Adrenal gland (tissue), 12 donors: ENCODE results near the gene PRG2. TPM values are rescaled to one million over a fixed set of nuclear protein-coding genes. Genes with fewer than 3 reads are reported as not detected.
"Not testable (repeated sequence)": the region's sequence is repeated elsewhere in the genome, so short reads cannot be mapped to it uniquely, and the experiment has no call there.

ENCODE experiments used
- DNase-seq, 7 donors: peaks; one replicate each; pipeline ENCODE4 v3.0.0-alpha.2; 2019 to 2020
- H3K27ac ChIP-seq, 5 donors: fragments of 200-600 bp; sonication (generic) in 4 of 5; 1 replicate in 3 of 5; 2 replicates in 2 of 5; pipeline versions ENCODE4 v1.5.1 to v1.8.0; 2016 to 2020; ENCODE audit warnings: mild to moderate bottlenecking in 1 of 5
- H3K27me3 ChIP-seq: fragments of 200-600 bp; 2 replicates; pipeline ENCODE4 v1.8.0; 2021
- H3K36me3 ChIP-seq, 2 donors: fragments of 200-600 bp; replicated peaks in 1 of 2; 1 replicate in 1 of 2; 2 replicates in 1 of 2; pipeline versions ENCODE4 v1.5.1 to v1.8.0; 2018 to 2022
- H3K4me1 ChIP-seq, 2 donors: fragments of 200-600 bp; replicated peaks in 1 of 2; 1 replicate in 1 of 2; 2 replicates in 1 of 2; pipeline versions ENCODE4 v1.5.1 to v1.8.0; 2018 to 2021
- H3K4me3 ChIP-seq, 4 donors: fragments of 200-600 bp; sonication (generic) in 3 of 4; one replicate each; pipeline ENCODE4 v1.5.1; 2016 to 2018
- H3K9me3 ChIP-seq, 3 donors: fragments of 200-600 bp; sonication (generic) in 1 of 3; replicated peaks in 1 of 3; 1 replicate in 2 of 3; 2 replicates in 1 of 3; pipeline versions ENCODE4 v1.5.1 to v1.8.0; 2016 to 2021
- POLR2A ChIP-seq, 2 donors: fragments of 450-650 bp; IDR thresholded peaks; one replicate each; pipeline ENCODE4 v1.6.1; 2017; ENCODE audit warnings: antibody characterized with exemption in 2 of 2, mild to moderate bottlenecking in 2 of 2, moderate library complexity in 1 of 2
- WGBS, 4 donors: extraction: QIAGEN DNeasy Blood & Tissue Kit in 2 of 4; methylation state at CpG; one replicate each; pipeline versions ENCODE4 v1.1.5 to v1.1.7; 2013 to 2017; 5-methylcytosine and 5-hydroxymethylcytosine counted together
- intact Hi-C, 2 donors: fragments of 100-400 bp; cut with DNase I; formaldehyde crosslinking; loops; one replicate each; pipeline versions ENCODE4 v1.14.1 to v1.15.0; 2022 to 2023
- polyA plus RNA-seq, 3 donors: library from polyadenylated mRNA; stranded (reverse); fragments of 200-250 nt in 2 of 3; fragments of 350-450 nt in 1 of 3; fragmentation: Illumina TruSeq in 1 of 3; extraction: RNeasy Lipid Tissue Mini Kit (QIAGEN cat#74804) in 1 of 3; gene quantifications; one replicate each; pipeline ENCODE4 v1.2.3, GENCODE V29; 2013 to 2014
- total RNA-seq, 9 donors: library from RNA; depleted of rRNA in 4 of 9; stranded (reverse); fragments of >200 nt in 4 of 9; fragments of 120-200 nt in 1 of 9; fragmentation: NEBNext Ultra II Directional in 1 of 9; extraction: Animal tissue kit (Norgen Biotek cat#: 25700) in 1 of 9; gene quantifications; one replicate each; pipeline versions ENCODE4 v1.1.0 to v1.2.4, GENCODE V29; 2013 to 2023
- TF ChIP-seq, protein P1 (sequence below), 6 experiments: fragments of 450-650 bp in 4 of 6; fragments of 200-600 bp in 2 of 6; sonication (generic) in 1 of 6; IDR thresholded peaks; 1 replicate in 5 of 6; 2 replicates in 1 of 6; pipeline versions ENCODE4 v1.5.1 to v1.8.0; 2016 to 2021; ENCODE audit warnings: antibody characterized with exemption in 6 of 6, mild to moderate bottlenecking in 2 of 6, moderate library complexity in 1 of 6
- donor health status: healthy with polysubstance abuse.
- donor health status: Bipolar disorder and iron deficiency.
- donor health status: DM: yes; HTN: yes; CAD: no.
- donor health status: DM: no; HTN: no; CAD: no.
- donor health status: DM: no; HTN: no; CAD: no.
- donor health status: DM: yes; HTN: yes; CAD: no.

The PRG2 gene
- total and polyA plus RNA-seq, 12 donors: 0.24 to 0.97 (median 0.27) TPM; not detected in 8

DNA sequence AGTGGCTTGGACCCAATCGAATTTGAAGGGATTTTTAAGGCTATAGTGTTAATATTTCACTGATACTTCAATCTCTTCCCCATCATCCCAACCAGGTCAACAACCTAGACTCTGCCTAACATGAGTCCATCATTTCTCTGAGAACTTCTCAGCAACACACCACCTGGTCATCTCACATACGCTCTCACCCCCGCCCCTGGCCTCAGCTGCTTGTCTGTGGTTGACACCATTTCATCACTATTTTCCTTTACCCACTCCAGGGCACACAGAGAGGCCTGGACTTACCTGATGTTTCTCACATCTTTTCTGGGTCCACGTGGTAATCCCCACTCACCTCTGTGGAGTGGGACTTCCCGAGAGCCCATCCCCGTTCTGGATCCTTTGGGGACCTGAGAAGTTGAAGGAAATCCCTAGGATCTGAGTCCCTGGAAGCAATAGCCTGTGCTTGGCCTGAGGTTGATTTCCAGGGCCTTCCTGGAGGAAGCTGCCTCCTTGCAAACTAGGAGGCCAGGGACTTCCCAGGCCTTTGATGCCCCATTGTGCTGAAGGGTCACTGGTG lies 49.1 kb downstream of the PRG2 start:
- no peak for TF ChIP-seq POLR2A (IDR thresholded peaks at IDR 0.05)
- TF ChIP-seq, protein P1, sequence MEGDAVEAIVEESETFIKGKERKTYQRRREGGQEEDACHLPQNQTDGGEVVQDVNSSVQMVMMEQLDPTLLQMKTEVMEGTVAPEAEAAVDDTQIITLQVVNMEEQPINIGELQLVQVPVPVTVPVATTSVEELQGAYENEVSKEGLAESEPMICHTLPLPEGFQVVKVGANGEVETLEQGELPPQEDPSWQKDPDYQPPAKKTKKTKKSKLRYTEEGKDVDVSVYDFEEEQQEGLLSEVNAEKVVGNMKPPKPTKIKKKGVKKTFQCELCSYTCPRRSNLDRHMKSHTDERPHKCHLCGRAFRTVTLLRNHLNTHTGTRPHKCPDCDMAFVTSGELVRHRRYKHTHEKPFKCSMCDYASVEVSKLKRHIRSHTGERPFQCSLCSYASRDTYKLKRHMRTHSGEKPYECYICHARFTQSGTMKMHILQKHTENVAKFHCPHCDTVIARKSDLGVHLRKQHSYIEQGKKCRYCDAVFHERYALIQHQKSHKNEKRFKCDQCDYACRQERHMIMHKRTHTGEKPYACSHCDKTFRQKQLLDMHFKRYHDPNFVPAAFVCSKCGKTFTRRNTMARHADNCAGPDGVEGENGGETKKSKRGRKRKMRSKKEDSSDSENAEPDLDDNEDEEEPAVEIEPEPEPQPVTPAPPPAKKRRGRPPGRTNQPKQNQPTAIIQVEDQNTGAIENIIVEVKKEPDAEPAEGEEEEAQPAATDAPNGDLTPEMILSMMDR (IDR thresholded peaks at IDR 0.05): no peak
- intact Hi-C loops: loop anchor here (10.0 kb wide), 4 partner anchors 113 to 303 kb away; partner anchors contain the start of gene YPEL4 (in 1 of the 2)
- Histone ChIP-seq H3K27me3 (no peaks in the 10 kb centered on the region), H3K4me1 (peaks cover 0 to 1% of the 10 kb centered on the region in 2 donors), H3K4me3 (no peak overlapping the region), H3K36me3 (no peaks in the 10 kb centered on the region), H3K27ac (no peak overlapping the region), H3K9me3 (no peaks in the 10 kb centered on the region)
- 65 to 69% (median 68%) methylated on average over 6 of the region's 6 CpGs for WGBS, 4 donors
- no peak for DNase-seq

DNA sequence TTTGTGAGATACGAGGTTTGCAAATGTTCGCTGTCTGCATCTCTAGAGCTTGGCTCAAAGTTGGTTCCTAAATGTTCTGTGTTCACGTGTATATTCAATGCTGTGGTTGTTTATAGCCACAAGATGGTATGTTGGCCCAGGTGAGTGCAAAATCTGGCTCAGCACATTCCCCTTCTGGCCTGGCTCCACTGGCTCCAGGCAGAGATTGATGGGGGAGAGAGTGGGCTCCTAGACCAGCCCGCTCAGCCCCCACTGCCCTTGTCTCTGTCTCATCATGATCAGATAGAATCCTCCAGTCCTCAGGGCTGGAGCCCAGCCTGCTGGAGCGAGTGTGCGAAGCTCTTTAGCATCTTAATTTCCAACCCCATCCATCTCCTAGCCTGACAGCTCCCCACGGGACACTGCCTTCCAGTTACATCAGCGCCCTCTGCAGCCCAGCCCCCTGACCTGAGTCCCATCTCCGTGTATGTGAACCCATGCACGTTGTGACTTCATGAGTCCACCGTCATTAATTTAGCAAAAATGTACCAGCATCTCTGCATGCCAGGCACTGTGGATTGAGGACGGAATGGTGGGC lies 50.3 kb downstream of the PRG2 start:
- Histone ChIP-seq H3K4me3 (no peak overlapping the region), H3K27me3 (no peaks in the 10 kb centered on the region), H3K27ac (no peak overlapping the region), H3K36me3 (no peaks in the 10 kb centered on the region), H3K9me3 (no peaks in the 10 kb centered on the region), H3K4me1 (peaks cover 0 to 5% of the 10 kb centered on the region in 2 donors)
- no peak for TF ChIP-seq POLR2A (IDR thresholded peaks at IDR 0.05)
- TF ChIP-seq, protein P1 (IDR thresholded peaks at IDR 0.05): peak in 1 of 6 experiments; percentile 11
- 37 to 39% (median 38%) methylated on average over 11 to 12 of the region's 12 CpGs for WGBS, 4 donors
- intact Hi-C loops: loop anchor here (10.0 kb wide), 4 partner anchors 115 to 305 kb away; partner anchors contain the start of gene YPEL4 (in 1 of the 2)
- DNase-seq: peak in 1 of 7 donors; percentile 48

DNA sequence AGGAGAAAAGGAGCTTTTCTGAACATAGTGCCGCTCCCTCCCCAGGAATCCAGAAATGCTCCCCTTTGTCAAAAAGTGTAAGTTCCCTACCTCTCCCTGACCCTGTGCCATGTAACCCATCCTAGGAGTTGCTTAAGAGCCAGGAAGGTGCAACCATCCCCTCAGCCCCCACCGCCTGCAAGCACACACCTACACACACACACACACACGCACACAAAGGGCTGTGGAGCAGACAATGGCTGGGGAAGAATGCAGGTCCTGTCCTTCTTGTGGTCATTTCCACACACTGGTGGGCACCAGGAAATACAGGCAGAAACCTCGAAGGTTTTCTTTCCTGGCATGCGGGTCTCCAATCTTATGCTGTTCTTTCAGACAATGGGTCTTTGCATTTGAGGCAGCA lies 51.1 kb downstream of the PRG2 start:
- Histone ChIP-seq H3K9me3 (no peaks in the 10 kb centered on the region), H3K4me1 (peaks cover 0 to 13% of the 10 kb centered on the region in 2 donors), H3K36me3 (no peaks in the 10 kb centered on the region), H3K27me3 (no peaks in the 10 kb centered on the region), H3K4me3 (no peak overlapping the region), H3K27ac (no peak overlapping the region)
- TF ChIP-seq POLR2A (IDR thresholded peaks at IDR 0.05): no peak
- TF ChIP-seq, protein P1 (IDR thresholded peaks at IDR 0.05): no peak
- intact Hi-C loops: no loop called here
- WGBS, 4 donors: 68 to 84% (median 78%) methylated on average over 5 of the region's 5 CpGs
- no peak for DNase-seq

DNA sequence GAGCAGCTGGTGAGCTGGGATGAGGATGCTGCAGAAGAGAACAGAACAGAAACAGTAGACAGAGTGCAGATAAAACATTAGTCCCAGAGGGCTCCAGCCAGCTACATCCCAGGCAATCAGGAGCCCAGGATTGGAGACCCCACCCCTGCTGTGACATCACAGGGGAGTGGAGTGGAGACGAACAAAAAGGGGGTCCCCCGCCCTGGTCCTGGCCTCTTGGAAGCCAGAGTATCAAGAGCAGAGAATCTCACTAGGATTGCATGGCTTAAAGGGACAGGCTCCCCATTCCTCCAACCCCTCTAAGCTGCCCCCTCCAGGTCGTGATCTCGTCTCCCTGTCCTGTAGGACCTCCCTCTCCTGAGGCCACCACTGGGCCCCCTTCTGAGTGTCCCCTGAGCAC lies 52.3 kb downstream of the PRG2 start, which contains the start of gene P2RX3:
Gene P2RX3, plus strand, starts transcription at position 211 of the 400 bp plus-strand sequence. CDS start 199 bp downstream, outside the sequence.
- no peaks in the 10 kb centered on the region for H3K27me3 ChIP-seq
- no peaks in the 10 kb centered on the region for H3K9me3 ChIP-seq
- peaks cover 0 to 13% of the 10 kb centered on the region in 2 donors for H3K4me1 ChIP-seq
- no peak within 1 kb of the TSS for H3K27ac ChIP-seq
- DNase-seq: no peak
- TF ChIP-seq, protein P1 (IDR thresholded peaks at IDR 0.05): no peak
- no peak for TF ChIP-seq POLR2A (IDR thresholded peaks at IDR 0.05)
- peaks cover 0 to 10% of the 10 kb centered on the region in 2 donors for H3K36me3 ChIP-seq
- intact Hi-C loops: no loop called here
- H3K4me3 ChIP-seq: no peak within 1 kb of the TSS
- 30 to 81% (median 44%) methylated on average over 3 to 4 of the region's 4 CpGs for WGBS, 4 donors

DNA sequence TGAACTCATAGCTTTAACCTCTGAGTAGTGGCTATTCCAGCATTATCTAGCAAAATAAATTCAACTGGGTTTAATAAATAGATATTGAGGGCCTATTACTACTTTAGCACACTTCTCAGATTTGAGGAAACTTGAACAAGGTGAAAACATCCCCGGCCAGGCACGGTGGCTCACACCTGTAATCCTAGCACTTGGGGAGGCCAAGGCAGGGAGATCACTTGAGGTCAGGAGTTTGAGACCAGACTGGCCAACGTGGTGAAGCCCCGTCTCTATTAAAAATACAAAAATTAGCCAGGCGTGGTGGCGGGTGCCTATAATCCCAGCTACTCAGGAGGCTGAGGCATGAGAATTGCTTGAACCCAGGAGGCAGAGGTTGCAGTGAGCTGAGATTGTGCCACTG lies 53.6 kb downstream of the PRG2 start:
- 90 to 93% (median 90%) methylated on average over 6 of the region's 6 CpGs for WGBS, 4 donors
- DNase-seq, intact Hi-C loops, H3K27ac ChIP-seq, H3K27me3 ChIP-seq, H3K4me3 ChIP-seq, H3K9me3 ChIP-seq: not testable (repeated sequence)
- Histone ChIP-seq H3K4me1 (peaks cover 0 to 13% of the 10 kb centered on the region in 2 donors), H3K36me3 (peaks cover 0 to 22% of the 10 kb centered on the region in 2 donors)
